SU-DHL-6 (cell line): ENCODE measurements around the gene DSN1.

Source experiments
- H2AFZ ChIP-seq: fragments of 200-600 bp; sonication (generic); 2 replicates; pipeline ENCODE4 v1.6.1; 2014; ENCODE audit warnings: low read depth, mild to moderate bottlenecking, moderate library complexity, mixed read lengths, antibody characterized with exemption, low read length; ENCODE audit not compliant: severe bottlenecking
- H3F3A ChIP-seq: fragments of 200-600 bp; shearing (Covaris generic); 2 replicates; pipeline ENCODE4 v1.6.0; 2016; ENCODE audit warnings: antibody characterized with exemption, mild to moderate bottlenecking; ENCODE audit not compliant: insufficient read depth
- H3K27ac ChIP-seq: fragments of 200-600 bp; sonication (generic); 2 replicates; pipeline ENCODE4 v1.5.1; 2016; ENCODE audit warnings: low read depth, mild to moderate bottlenecking, low read length, moderate library complexity, mixed read lengths
- H3K27me3 ChIP-seq: fragments of 200-600 bp; sonication (generic), shearing (Covaris generic); 2 replicates; pipeline ENCODE4 v1.6.0; 2014; ENCODE audit warnings: mild to moderate bottlenecking, low read length
- H3K36me3 ChIP-seq: fragments of 200-600 bp; sonication (generic); 2 replicates; pipeline ENCODE4 v1.6.1; 2014; ENCODE audit warnings: mild to moderate bottlenecking, low read length, mixed read lengths
- H3K4me2 ChIP-seq: fragments of 300-600, 200-600 bp; shearing (Covaris generic), sonication (generic); 2 replicates; pipeline ENCODE4 v1.6.0; 2014; ENCODE audit warnings: low read length, low read depth, mild to moderate bottlenecking; ENCODE audit not compliant: poor library complexity, severe bottlenecking
- H3K4me3 ChIP-seq: fragments of 200-600 bp; sonication (generic); 2 replicates; pipeline ENCODE4 v1.5.1; 2014; ENCODE audit warnings: antibody characterized with exemption, low read length, mild to moderate bottlenecking, mixed read lengths; ENCODE audit not compliant: insufficient read depth, poor library complexity, severe bottlenecking
- H3K79me2 ChIP-seq: fragments of 200-600 bp; sonication (generic); 2 replicates; pipeline ENCODE4 v1.6.1; 2014; ENCODE audit warnings: mild to moderate bottlenecking, low read length, moderate library complexity; ENCODE audit not compliant: insufficient read depth
- H3K9ac ChIP-seq: fragments of 200-600 bp; sonication (generic); 2 replicates; pipeline ENCODE4 v1.7.0; 2014; ENCODE audit warnings: mild to moderate bottlenecking, low read length
- H3K9me2 ChIP-seq: fragments of 200-600 bp; sonication (generic); replicated peaks from 2 replicates; pipeline ENCODE4 v1.6.1; 2014; ENCODE audit warnings: low read length; ENCODE audit not compliant: insufficient read depth
- H3K9me3 ChIP-seq: fragments of 200-600 bp; sonication (generic); 2 replicates; pipeline ENCODE4 v1.6.1; 2014; ENCODE audit warnings: low read length, mixed read lengths; ENCODE audit not compliant: insufficient read depth
- H4K20me1 ChIP-seq: fragments of 200-600 bp; sonication (generic); 2 replicates; pipeline ENCODE4 v1.6.1; 2014; ENCODE audit warnings: low read depth, mild to moderate bottlenecking, antibody characterized with exemption, low read length, moderate library complexity, mixed read lengths
- CTCF ChIP-seq: fragments of 200-600 bp; sonication (generic); IDR thresholded peaks from one replicate; pipeline ENCODE4 v1.5.1; 2017; ENCODE audit warnings: antibody characterized with exemption, mild to moderate bottlenecking, low read length, moderate library complexity; ENCODE audit not compliant: insufficient read depth, poor library complexity, severe bottlenecking
- EZH2phosphoT487 ChIP-seq: fragments of 200-600 bp; sonication (generic), shearing (Covaris generic); conservative IDR thresholded peaks from 2 replicates; pipeline ENCODE4 v1.6.1; 2018; ENCODE audit warnings: mild to moderate bottlenecking, antibody characterized with exemption, low read length, moderate library complexity, mixed read lengths

Gene DSN1

DNA sequence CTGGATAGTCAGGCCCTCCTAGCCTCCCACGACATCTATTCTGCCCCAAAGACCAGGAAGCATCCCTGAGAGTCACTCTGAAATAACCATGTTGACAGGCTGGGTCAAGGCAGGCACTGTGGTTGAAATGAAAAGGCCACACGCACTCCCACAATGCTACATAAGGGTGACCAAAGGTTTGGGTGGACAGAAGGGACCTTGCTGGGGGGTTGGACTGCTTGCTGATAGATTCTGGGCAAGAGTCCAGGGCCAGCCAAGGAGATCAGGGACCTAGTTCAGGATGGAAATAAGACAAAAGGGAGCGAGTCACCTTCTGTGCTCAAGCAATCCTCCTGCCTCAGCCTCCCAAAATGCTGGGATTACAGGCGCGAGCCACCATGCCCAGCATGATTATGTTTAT lies 32.5 kb upstream of the DSN1 start:
- peaks cover 9% of the 10 kb centered on the region; the same call in 1 of the 2 replicates for H3K36me3 ChIP-seq
- no peak overlapping the region for H3K4me2 ChIP-seq
- no peak overlapping the region for H3K27ac ChIP-seq
- H3K79me2 ChIP-seq = no peaks in the 10 kb centered on the region
- H3F3A ChIP-seq = no peaks in the 10 kb centered on the region
- H4K20me1 ChIP-seq = no peaks in the 10 kb centered on the region
- no peak overlapping the region for H3K9ac ChIP-seq
- no peak overlapping the region for H2AFZ ChIP-seq
- H3K9me2 ChIP-seq = no peaks in the 10 kb centered on the region
- H3K27me3 ChIP-seq = no peaks in the 10 kb centered on the region
- no peak for TF ChIP-seq EZH2phosphoT487
- no peak for TF ChIP-seq CTCF
- H3K9me3 ChIP-seq = no peaks in the 10 kb centered on the region
- no peak overlapping the region for H3K4me3 ChIP-seq

DNA sequence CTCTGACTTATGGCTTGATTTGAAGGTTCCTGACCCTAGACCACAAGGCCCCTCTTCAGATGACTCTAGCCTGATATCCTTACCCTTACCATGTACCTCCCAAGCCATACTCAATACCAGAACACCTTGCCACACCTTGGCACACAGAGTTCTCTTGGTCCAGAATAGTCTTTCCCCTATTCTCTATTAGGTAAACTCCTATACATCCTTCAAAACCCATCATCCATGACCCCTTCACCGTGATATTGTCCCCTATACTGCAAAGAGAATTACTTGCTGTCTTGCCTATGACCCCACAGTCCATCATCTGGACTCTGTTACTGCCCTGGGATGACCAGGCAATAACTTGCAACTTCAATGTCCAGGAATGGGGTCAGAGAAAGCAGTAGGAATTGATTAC lies 31.8 kb upstream of the DSN1 start:
- no peak overlapping the region for H2AFZ ChIP-seq
- no peaks in the 10 kb centered on the region for H4K20me1 ChIP-seq
- H3K79me2 ChIP-seq = no peaks in the 10 kb centered on the region
- no peak overlapping the region for H3K4me2 ChIP-seq
- H3K27ac ChIP-seq = no peak overlapping the region
- no peak overlapping the region for H3K9ac ChIP-seq
- no peaks in the 10 kb centered on the region for H3F3A ChIP-seq
- no peak for TF ChIP-seq EZH2phosphoT487
- TF ChIP-seq CTCF = no peak
- no peaks in the 10 kb centered on the region for H3K9me2 ChIP-seq
- H3K36me3 ChIP-seq = peaks cover 7% of the 10 kb centered on the region; the same call in 1 of the 2 replicates
- H3K27me3 ChIP-seq = no peaks in the 10 kb centered on the region
- H3K4me3 ChIP-seq = no peak overlapping the region
- H3K9me3 ChIP-seq = no peaks in the 10 kb centered on the region

DNA sequence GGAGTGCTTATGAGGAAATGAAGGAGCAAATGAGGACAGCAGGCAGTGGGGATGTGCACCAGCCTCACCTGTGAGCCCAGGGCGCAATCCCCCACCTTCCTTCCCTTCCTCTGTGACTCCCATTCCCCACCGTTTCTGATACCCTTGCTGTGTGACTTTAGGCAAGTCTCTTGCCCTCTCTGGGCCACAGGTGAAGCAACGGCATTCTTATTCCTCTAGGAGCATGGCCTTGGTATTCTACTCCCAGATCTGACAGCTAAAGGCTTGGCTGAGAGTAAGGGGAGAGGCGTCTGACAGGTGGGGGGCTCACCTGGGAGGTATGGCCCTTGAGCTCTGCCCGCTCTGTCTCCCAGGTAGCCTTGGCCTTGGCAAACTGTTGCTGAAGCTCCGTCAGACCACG lies 30.9 kb upstream of the DSN1 start:
- H4K20me1 ChIP-seq = no peaks in the 10 kb centered on the region
- no peaks in the 10 kb centered on the region for H3K79me2 ChIP-seq
- H3K4me2 ChIP-seq = no peak overlapping the region
- no peak overlapping the region for H2AFZ ChIP-seq
- no peak overlapping the region for H3K27ac ChIP-seq
- H3K9me2 ChIP-seq = no peaks in the 10 kb centered on the region
- peaks cover 7% of the 10 kb centered on the region; the same call in 1 of the 2 replicates for H3K36me3 ChIP-seq
- no peaks in the 10 kb centered on the region for H3K9me3 ChIP-seq
- no peak overlapping the region for H3K9ac ChIP-seq
- no peaks in the 10 kb centered on the region for H3K27me3 ChIP-seq
- H3K4me3 ChIP-seq = no peak overlapping the region
- H3F3A ChIP-seq = no peaks in the 10 kb centered on the region; the same call in 1 of the 2 replicates
- TF ChIP-seq EZH2phosphoT487 = no peak
- no peak for TF ChIP-seq CTCF
